SH-SY5Y (cell line): ENCODE results near the gene PLEKHO2.

Source experiments
- GATA2 ChIP-seq: IDR thresholded peaks from 2 replicates; pipeline ENCODE4 v1.6.1; 2011; ENCODE audit warnings: mild to moderate bottlenecking, low read depth, low read length
- GATA3 ChIP-seq: IDR thresholded peaks from 2 replicates; pipeline ENCODE4 v1.6.1; 2011; ENCODE audit warnings: low read depth, mild to moderate bottlenecking, low read length, moderate library complexity

The PLEKHO2 gene, protein sequence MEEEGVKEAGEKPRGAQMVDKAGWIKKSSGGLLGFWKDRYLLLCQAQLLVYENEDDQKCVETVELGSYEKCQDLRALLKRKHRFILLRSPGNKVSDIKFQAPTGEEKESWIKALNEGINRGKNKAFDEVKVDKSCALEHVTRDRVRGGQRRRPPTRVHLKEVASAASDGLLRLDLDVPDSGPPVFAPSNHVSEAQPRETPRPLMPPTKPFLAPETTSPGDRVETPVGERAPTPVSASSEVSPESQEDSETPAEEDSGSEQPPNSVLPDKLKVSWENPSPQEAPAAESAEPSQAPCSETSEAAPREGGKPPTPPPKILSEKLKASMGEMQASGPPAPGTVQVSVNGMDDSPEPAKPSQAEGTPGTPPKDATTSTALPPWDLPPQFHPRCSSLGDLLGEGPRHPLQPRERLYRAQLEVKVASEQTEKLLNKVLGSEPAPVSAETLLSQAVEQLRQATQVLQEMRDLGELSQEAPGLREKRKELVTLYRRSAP

DNA sequence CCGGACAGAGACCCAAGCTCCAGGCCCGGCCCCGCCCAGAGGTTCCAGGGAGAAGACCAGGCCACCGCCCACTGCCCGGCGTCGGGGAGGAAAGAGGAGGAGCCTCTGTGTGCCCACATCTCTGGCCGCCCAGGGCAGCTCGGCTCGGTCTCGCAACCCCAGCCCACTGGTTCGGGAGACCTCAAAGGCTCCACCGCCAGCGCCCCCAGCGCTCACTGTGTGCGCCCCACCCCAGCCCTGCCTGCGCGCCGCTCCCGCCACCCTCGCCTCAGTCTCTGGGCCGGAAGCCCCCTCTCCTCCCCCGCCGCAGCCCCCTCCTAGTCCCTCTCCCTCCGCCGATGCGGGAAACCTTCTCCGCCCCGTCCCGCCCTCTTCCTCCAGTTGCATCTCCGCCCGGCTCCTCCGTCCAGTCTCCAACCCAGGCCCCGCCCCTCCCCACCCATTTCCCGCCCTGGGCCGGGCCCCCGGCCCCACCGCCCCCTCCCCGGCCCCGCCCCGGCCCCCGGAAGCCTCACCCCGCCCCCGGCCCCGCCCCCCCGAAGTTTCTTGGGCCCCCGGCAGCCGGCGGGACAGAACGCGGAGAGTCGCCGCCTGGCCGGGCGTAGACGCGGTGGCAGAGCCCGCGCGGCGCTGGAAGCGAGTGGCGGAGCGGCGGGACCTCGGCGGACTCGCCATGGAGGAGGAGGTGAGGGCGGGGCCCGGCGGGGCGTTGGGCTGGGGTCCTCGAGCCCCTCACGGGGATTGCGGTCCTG lies at the start of gene PLEKHO2:
PLEKHO2 (plus strand) TSS at position 572 of the 752 bp plus-strand sequence; CDS start at position 674, 102 bp downstream.
- TF ChIP-seq GATA2 = no peak
- TF ChIP-seq GATA3 = no peak

DNA sequence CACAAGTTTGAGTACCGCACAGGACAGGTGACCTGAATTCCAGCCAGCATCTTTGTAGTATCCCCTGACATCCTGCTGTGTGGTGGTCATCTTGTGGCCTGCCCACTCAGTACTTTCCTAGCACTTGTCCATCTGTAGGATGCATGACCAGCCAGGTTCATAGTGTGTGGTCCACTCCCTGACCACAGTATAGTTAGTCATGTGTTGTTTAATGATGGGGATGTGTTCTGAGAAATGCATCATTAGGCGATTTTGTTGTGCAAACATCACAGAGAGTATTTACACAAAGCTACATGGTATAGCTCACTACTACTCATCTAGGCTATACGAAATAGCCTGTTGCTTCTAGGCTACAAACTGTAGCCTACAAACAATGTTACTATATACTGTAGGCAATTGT lies 49.4 kb upstream of the PLEKHO2 start:
- TF ChIP-seq GATA3 = no peak
- no peak for TF ChIP-seq GATA2

GRCh38 chr15:64800476-64800875 lies 41.2 kb upstream of the PLEKHO2 start:
- TF ChIP-seq GATA2 = no peak
- TF ChIP-seq GATA3 = no peak

DNA sequence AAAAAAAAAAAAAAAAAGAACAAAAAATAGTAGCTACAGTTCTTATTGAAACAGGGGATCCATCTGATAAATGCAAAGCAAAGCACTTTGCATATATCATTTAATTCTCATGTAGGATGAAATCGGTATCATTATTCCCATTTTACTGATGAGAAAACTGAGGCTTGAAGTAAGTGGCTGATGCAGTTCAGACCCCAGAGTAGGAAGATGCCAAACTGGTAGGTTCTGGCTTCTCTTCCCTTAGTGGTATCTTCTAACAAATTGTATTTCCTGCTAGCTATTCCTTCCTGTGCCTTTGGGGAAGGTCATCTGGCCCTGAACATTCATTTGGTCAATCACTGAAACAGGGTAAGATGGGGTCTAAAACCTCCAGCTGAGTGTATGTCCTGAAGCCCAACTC lies 38.2 kb upstream of the PLEKHO2 start:
- no peak for TF ChIP-seq GATA3
- TF ChIP-seq GATA2 = no peak

GRCh38 chr15:64804619-64805018 lies 37.1 kb upstream of the PLEKHO2 start:
- TF ChIP-seq GATA2 = no peak
- no peak for TF ChIP-seq GATA3

GRCh38 chr15:64806509-64806908 lies 35.2 kb upstream of the PLEKHO2 start:
- TF ChIP-seq GATA2 (no peak), GATA3 (no peak)

- TF ChIP-seq GATA3 (no peak), GATA2 (no peak)
These were observed 34.5 kb upstream of the PLEKHO2 start for GRCh38 chr15:64807051-64807749.

DNA sequence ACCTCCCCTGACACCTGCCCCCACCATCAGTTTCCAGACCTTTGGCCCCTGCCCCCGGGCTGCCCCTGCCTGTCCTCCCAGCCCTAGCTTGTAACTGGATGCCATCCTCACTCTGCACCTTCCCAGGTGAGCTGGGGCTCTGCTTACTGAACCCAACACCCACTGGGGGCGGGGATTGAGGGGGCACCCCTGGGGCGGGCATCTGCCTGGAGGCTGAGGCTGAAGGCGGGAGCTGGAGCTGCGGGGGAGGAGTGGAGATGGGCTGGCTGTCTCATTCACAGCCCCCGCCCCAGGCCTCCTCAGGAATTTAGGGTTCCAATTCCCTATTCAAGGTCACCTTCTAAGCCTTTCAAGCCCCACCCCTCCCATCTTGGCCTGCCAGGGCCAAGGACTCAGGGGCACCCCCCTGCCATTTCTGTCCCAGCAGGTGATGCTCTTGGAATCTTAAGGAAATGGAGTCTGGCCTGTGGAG lies 33.9 kb upstream of the PLEKHO2 start:
- no peak for TF ChIP-seq GATA2
- no peak for TF ChIP-seq GATA3

- TF ChIP-seq GATA2 (no peak), GATA3 (no peak)
These were observed 32.8 kb upstream of the PLEKHO2 start for GRCh38 chr15:64808785-64809453.

DNA sequence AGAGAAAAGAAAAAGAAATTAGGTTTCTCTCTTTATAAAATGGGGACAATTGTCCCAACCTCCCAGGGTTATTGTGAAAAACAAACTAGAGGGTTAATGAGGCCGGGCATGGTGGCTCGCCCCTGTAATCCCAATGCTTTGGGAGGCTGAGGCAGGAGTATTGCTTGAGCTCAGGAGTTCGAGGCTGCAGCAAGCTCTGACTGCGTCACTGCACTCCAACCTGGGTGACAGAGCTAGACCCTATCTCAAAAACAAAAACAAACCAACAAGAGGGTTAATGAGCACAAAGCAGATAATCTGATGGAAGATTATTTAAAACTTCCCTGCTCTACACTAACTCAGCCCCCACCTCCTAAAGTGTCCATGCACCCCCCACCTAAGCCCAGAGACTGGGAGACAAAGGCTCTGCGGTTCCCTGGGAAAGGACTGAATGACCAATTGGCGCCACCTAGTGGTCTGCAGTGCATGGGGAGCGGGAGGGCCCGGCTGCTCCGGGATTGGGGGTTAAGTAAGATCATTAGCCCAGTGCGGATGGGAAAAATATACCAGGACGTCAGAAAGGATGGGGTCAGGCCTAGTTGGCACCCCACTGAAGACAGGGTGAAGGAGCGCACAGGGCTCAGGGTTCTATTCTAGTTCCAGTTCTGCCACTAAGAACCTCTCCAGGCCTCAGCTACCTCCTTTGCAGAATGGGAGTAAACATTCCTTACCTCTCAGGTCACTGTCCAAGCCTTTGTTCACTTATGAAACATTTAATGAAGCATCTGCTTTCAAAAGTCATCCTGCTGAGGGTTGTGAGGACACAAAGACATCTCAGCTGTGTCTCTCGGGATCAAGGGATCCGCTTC lies 31.8 kb upstream of the PLEKHO2 start:
- no peak for TF ChIP-seq GATA2
- TF ChIP-seq GATA3 = no peak

DNA sequence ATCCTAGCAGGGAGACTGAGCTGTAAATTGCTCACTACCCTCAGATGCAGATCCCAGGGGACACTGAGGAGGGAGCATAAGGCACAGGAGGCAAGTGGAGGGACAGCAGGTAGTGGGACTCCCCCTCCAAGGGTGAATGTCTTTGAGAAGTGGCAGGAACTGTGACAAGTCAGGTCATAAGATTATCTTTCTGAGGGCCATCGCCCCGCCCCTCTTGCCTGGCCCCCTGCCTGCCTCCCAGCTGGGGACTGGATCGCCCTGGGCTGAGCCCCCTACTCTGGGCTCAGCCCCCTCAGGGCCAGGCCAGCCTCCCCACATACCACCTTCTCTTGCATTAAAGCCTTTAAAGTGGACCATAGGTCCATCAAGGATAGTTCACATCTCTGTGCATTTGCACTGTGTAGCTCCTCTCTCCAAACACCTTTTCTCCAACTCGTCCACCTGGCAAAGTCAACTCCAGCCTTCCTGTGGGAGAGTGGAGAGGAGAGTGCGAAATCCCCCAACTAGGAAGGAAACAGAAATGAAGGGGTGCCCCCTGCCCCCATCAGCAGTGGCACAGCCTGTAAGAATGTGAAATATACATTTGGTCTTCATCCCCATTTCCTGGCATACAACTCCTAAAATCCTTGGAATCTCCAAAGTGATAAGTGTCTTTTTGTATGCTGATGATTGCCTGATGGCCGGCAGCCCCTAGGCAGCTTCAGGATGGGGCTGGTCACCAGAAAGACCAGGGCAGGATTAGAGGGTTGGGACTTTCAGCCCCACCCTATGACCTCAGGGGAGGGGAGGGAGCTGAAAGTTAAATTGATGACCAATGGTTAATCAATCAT lies 31.0 kb upstream of the PLEKHO2 start:
- TF ChIP-seq GATA3 = no peak
- no peak for TF ChIP-seq GATA2

DNA sequence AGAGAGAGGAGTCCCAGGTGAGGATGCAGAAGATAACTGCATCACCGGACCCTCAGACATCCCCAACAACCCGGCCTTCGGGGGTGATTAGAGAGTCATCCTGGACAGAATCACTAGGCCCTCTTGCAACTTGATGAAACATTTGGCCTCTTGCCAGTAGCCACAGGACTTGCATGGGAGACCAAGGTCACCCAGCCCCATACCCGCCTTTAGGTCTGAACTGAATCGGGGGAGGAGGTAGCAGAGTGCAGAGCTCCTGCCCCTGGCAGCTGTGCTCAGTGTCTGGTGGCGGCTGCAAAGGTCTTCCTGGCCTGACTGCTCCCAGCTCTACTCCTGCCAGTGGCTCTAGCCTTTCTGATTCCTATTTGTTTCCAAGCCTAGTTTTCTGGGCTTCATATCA lies 28.6 kb upstream of the PLEKHO2 start:
- 0 out of 2 replicates have a peak, but pooled peaks have one; percentile 17 for TF ChIP-seq GATA2
- no peak for TF ChIP-seq GATA3
